ENCODE data around the gene CEP83.

Gene CEP83

DNA sequence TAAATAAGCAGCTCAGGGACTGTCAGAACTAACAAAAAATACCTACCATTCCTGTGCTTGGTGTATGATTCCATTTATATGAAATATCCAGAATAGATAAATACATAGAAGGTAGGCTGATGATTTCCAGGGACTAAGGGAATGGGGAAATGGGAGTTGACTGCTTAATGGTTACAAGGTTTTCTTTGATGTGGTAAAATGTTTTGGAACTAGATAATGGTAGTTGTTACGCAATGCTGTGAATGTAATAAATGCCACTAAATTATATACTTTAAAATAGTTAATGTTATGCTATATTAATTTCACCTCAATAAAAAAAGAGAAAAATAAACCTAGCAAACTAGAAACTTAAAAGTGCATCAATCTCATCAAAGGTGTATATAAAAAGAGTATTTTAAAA, 41.1 kb downstream of the CEP83 start:
- no peaks in the 10 kb centered on the region for H3K27me3 ChIP-seq (ENCODE audit: insufficient read depth, poor library complexity, severe bottlenecking)
- TF ChIP-seq GABPA (IDR thresholded peaks at IDR 0.05; ENCODE audit: low read depth) (no peak), POLR2AphosphoS5 (IDR thresholded peaks at IDR 0.05; ENCODE audit: low read depth) (no peak), SPI1 (IDR thresholded peaks at IDR 0.05; ENCODE audit: borderline replicate concordance, low read depth) (no peak)
- TF ChIP-seq, protein P1, sequence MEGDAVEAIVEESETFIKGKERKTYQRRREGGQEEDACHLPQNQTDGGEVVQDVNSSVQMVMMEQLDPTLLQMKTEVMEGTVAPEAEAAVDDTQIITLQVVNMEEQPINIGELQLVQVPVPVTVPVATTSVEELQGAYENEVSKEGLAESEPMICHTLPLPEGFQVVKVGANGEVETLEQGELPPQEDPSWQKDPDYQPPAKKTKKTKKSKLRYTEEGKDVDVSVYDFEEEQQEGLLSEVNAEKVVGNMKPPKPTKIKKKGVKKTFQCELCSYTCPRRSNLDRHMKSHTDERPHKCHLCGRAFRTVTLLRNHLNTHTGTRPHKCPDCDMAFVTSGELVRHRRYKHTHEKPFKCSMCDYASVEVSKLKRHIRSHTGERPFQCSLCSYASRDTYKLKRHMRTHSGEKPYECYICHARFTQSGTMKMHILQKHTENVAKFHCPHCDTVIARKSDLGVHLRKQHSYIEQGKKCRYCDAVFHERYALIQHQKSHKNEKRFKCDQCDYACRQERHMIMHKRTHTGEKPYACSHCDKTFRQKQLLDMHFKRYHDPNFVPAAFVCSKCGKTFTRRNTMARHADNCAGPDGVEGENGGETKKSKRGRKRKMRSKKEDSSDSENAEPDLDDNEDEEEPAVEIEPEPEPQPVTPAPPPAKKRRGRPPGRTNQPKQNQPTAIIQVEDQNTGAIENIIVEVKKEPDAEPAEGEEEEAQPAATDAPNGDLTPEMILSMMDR (IDR thresholded peaks at IDR 0.05; ENCODE audit: insufficient read depth, low read length) = no peak
- TF ChIP-seq, protein P2, sequence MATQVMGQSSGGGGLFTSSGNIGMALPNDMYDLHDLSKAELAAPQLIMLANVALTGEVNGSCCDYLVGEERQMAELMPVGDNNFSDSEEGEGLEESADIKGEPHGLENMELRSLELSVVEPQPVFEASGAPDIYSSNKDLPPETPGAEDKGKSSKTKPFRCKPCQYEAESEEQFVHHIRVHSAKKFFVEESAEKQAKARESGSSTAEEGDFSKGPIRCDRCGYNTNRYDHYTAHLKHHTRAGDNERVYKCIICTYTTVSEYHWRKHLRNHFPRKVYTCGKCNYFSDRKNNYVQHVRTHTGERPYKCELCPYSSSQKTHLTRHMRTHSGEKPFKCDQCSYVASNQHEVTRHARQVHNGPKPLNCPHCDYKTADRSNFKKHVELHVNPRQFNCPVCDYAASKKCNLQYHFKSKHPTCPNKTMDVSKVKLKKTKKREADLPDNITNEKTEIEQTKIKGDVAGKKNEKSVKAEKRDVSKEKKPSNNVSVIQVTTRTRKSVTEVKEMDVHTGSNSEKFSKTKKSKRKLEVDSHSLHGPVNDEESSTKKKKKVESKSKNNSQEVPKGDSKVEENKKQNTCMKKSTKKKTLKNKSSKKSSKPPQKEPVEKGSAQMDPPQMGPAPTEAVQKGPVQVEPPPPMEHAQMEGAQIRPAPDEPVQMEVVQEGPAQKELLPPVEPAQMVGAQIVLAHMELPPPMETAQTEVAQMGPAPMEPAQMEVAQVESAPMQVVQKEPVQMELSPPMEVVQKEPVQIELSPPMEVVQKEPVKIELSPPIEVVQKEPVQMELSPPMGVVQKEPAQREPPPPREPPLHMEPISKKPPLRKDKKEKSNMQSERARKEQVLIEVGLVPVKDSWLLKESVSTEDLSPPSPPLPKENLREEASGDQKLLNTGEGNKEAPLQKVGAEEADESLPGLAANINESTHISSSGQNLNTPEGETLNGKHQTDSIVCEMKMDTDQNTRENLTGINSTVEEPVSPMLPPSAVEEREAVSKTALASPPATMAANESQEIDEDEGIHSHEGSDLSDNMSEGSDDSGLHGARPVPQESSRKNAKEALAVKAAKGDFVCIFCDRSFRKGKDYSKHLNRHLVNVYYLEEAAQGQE (IDR thresholded peaks at IDR 0.05; ENCODE audit: insufficient replicate concordance, low read depth) = no peak
- no peak for DNase-seq (ENCODE audit: low read depth in 1 of 2, low spot score in 1 of 2)
- H3K27ac ChIP-seq (replicated peaks) = no peak overlapping the region
- H3K4me3 ChIP-seq (replicated peaks; ENCODE audit: insufficient read depth, low read length) = no peak overlapping the region

DNA sequence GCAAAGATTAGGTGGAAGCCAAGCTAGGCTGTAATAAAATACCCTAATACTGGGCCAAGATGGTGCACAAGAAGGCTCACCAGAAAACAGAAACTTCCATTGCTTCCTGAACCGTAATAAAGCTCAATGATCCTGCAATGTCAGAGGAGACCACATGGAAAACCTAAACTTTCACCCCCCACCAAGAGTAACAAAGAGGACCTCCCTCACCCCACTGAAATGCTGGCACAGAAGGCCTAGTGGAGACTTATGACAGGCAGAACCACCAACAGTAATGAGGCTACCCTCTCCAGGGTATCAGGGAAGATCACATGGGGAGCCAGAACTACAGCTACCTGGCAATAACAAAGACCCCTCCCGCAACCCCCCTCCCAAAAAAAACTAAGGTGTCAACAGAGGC, 43.1 kb downstream of the CEP83 start:
- TF ChIP-seq SPI1 (IDR thresholded peaks at IDR 0.05; ENCODE audit: borderline replicate concordance, low read depth) = no peak
- no peak for TF ChIP-seq GABPA (IDR thresholded peaks at IDR 0.05; ENCODE audit: low read depth)
- TF ChIP-seq, protein P2 (IDR thresholded peaks at IDR 0.05; ENCODE audit: insufficient replicate concordance, low read depth) = no peak
- TF ChIP-seq, protein P1 (IDR thresholded peaks at IDR 0.05; ENCODE audit: insufficient read depth, low read length) = no peak
- TF ChIP-seq POLR2AphosphoS5 (IDR thresholded peaks at IDR 0.05; ENCODE audit: low read depth) = no peak
- Histone ChIP-seq H3K4me3 (replicated peaks; ENCODE audit: insufficient read depth, low read length) (no peak overlapping the region), H3K27me3 (ENCODE audit: insufficient read depth, poor library complexity, severe bottlenecking) (no peaks in the 10 kb centered on the region), H3K27ac (replicated peaks) (no peak overlapping the region)
- no peak for DNase-seq (ENCODE audit: low read depth in 1 of 2, low spot score in 1 of 2)

DNA sequence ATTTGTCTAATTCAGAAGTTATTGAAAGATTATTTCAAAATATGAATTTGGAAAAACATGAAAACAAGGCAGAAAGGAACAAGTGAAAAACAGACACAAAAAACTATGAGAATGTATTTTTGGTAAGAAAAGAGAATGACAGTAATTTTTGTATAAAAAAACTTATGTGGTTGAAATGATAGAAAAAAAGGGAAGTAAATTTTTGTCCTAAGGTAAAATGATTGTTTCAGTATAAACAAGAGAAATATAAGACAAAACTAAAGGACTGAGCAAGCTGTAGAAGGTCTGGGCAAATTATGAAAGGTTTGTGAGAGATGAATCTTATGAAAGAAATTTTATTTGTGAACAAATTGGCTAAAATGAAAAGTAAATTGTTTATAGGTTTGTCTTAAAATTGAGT, 44.6 kb downstream of the CEP83 start:
- no peak for DNase-seq (ENCODE audit: low read depth in 1 of 2, low spot score in 1 of 2)
- no peak overlapping the region for H3K27ac ChIP-seq (replicated peaks)
- no peaks in the 10 kb centered on the region for H3K27me3 ChIP-seq (ENCODE audit: insufficient read depth, poor library complexity, severe bottlenecking)
- no peak overlapping the region for H3K4me3 ChIP-seq (replicated peaks; ENCODE audit: insufficient read depth, low read length)
- TF ChIP-seq, protein P1 (IDR thresholded peaks at IDR 0.05; ENCODE audit: insufficient read depth, low read length) = no peak
- TF ChIP-seq POLR2AphosphoS5 (IDR thresholded peaks at IDR 0.05; ENCODE audit: low read depth) = no peak
- TF ChIP-seq SPI1 (IDR thresholded peaks at IDR 0.05; ENCODE audit: borderline replicate concordance, low read depth) = no peak
- TF ChIP-seq, protein P2 (IDR thresholded peaks at IDR 0.05; ENCODE audit: insufficient replicate concordance, low read depth) = no peak
- TF ChIP-seq GABPA (IDR thresholded peaks at IDR 0.05; ENCODE audit: low read depth) = no peak
